ENCODE results near the gene KAT2B. TPM values are rescaled to one million over a fixed set of nuclear protein-coding genes. Genes with fewer than 3 reads are reported as not detected.

The KAT2B gene
- total RNA-seq = 10 to 100 TPM; 17.0 to 32.2 (median 21.4) TPM
- 10 to 100 TPM in 2 of 3 donors, 1 to 10 TPM in 1; 5.4 to 16.7 (median 10.6) TPM for polyA plus RNA-seq
- long read RNA-seq, donor 1 = 0 reads
- long read RNA-seq, donor 2, partial matches to known transcripts = 5 of 5 reads
- long read RNA-seq, donor 2, other reads (novel, unspliced or antisense) = 0 of 5 reads
- long read RNA-seq, donor 3, full-length matches to known transcripts = 2 of 7 reads
- long read RNA-seq, donor 3, partial matches to known transcripts = 5 of 7 reads
- long read RNA-seq, donor 3, other reads (novel, unspliced or antisense) = 0 of 7 reads
- long read RNA-seq, donor 4, partial matches to known transcripts = 3 of 3 reads
- long read RNA-seq, donor 4, other reads (novel, unspliced or antisense) = 0 of 3 reads
- long read RNA-seq, donor 5, full-length matches to known transcripts = 2 of 6 reads
- long read RNA-seq, donor 5, partial matches to known transcripts = 1 of 6 reads
- long read RNA-seq, donor 5, other reads (novel, unspliced or antisense) = 3 of 6 reads
- long read RNA-seq, donor 6 = 0 reads
- long read RNA-seq, donor 7 = 0 reads
- long read RNA-seq, donor 8 = 0 reads
- long read RNA-seq, donor 9, full-length matches to known transcripts = 2 of 2 reads
- long read RNA-seq, donor 9, partial matches to known transcripts = 0 of 2 reads
- long read RNA-seq, donor 9, other reads (novel, unspliced or antisense) = 0 of 2 reads
- long read RNA-seq, donor 10 = 0 reads

DNA sequence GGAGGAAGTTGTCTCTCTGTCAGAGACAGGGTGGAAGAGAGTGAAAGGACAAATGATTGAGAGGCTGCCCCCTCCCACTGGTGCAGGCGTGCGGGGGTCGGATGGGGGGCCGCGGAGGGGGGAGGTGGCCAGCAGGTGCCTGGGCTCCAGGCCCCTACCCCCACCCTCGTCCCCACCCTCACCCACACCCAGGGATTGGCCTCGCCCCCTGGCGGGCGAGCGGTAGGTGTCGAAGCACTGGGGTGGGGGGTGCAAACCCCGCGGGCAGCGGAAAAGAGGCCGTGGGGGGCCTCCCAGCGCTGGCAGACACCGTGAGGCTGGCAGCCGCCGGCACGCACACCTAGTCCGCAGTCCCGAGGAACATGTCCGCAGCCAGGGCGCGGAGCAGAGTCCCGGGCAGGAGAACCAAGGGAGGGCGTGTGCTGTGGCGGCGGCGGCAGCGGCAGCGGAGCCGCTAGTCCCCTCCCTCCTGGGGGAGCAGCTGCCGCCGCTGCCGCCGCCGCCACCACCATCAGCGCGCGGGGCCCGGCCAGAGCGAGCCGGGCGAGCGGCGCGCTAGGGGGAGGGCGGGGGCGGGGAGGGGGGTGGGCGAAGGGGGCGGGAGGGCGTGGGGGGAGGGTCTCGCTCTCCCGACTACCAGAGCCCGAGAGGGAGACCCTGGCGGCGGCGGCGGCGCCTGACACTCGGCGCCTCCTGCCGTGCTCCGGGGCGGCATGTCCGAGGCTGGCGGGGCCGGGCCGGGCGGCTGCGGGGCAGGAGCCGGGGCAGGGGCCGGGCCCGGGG lies at the start of gene KAT2B:
TSS of gene KAT2B (plus strand) at position 682 of the 783 bp plus-strand sequence. CDS start at position 714, 32 bp downstream.
- intact Hi-C loops (cut with DNase I) = loop anchor here (10.0 kb wide), 2 partner anchors 95 to 145 kb away; partner anchors contain the start of genes RAB5A (in 1 of the 2) and SGO1 (in 1 of the 2)
- H3K4me3 ChIP-seq = peak within 1 kb of the TSS; percentile 61 to 99 (median 76)
- DNase-seq = peak; percentile 71 to 86 (median 80)
- no peaks in the 10 kb centered on the region for H3K36me3 ChIP-seq (replicated peaks in 1 of 2)
- no peaks in the 10 kb centered on the region for H3K27me3 ChIP-seq
- H3K27ac ChIP-seq = peak within 1 kb of the TSS; percentile 79 to 98 (median 88)
- TF ChIP-seq, protein P1, sequence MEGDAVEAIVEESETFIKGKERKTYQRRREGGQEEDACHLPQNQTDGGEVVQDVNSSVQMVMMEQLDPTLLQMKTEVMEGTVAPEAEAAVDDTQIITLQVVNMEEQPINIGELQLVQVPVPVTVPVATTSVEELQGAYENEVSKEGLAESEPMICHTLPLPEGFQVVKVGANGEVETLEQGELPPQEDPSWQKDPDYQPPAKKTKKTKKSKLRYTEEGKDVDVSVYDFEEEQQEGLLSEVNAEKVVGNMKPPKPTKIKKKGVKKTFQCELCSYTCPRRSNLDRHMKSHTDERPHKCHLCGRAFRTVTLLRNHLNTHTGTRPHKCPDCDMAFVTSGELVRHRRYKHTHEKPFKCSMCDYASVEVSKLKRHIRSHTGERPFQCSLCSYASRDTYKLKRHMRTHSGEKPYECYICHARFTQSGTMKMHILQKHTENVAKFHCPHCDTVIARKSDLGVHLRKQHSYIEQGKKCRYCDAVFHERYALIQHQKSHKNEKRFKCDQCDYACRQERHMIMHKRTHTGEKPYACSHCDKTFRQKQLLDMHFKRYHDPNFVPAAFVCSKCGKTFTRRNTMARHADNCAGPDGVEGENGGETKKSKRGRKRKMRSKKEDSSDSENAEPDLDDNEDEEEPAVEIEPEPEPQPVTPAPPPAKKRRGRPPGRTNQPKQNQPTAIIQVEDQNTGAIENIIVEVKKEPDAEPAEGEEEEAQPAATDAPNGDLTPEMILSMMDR (IDR thresholded peaks at IDR 0.05) = peak; percentile 55 to 70 (median 66)
- peak; percentile 16 to 54 for TF ChIP-seq POLR2A (IDR thresholded peaks at IDR 0.05)
- no peaks in the 10 kb centered on the region for H3K9me3 ChIP-seq (replicated peaks in 1 of 3)
- WGBS, 4 donors = 0 to 1% (median 0%) methylated on average over 5 to 53 of the region's 75 CpGs
- H3K4me1 ChIP-seq (replicated peaks in 1 of 2) = peaks cover 33 to 39% of the 10 kb centered on the region in 2 donors

DNA sequence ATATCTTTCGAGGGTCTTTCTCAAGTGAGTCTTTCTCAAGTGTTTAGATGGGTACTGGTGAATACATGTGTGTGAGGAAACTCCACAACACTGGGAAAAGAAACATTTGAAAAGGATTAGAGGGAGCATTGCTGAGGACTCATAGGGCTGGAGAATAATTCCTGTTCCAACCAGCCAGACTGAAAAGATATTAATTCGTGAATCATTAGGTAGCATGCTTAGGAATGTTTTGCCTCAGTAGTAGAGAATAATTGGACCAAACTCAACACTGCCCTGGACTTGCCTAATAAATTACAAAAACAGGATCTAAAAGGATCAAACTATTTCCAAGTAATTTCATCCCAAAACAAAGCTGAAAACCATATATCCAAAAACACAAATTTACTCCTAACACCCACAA lies 45.5 kb upstream of the KAT2B start:
- DNase-seq = no peak
- H3K27me3 ChIP-seq = no peaks in the 10 kb centered on the region
- no peak overlapping the region for H3K27ac ChIP-seq
- no peaks in the 10 kb centered on the region for H3K36me3 ChIP-seq (replicated peaks in 1 of 2)
- intact Hi-C loops (cut with DNase I) = no loop called here
- TF ChIP-seq, protein P1 (IDR thresholded peaks at IDR 0.05) = no peak
- TF ChIP-seq POLR2A (IDR thresholded peaks at IDR 0.05) = no peak
- H3K4me1 ChIP-seq (replicated peaks in 1 of 2) = no peaks in the 10 kb centered on the region
- WGBS, 4 donors = 76 to 84% (median 83%) methylated on average over 2 of the region's 2 CpGs
- no peak overlapping the region for H3K4me3 ChIP-seq
- H3K9me3 ChIP-seq (replicated peaks in 1 of 3) = no peaks in the 10 kb centered on the region

DNA sequence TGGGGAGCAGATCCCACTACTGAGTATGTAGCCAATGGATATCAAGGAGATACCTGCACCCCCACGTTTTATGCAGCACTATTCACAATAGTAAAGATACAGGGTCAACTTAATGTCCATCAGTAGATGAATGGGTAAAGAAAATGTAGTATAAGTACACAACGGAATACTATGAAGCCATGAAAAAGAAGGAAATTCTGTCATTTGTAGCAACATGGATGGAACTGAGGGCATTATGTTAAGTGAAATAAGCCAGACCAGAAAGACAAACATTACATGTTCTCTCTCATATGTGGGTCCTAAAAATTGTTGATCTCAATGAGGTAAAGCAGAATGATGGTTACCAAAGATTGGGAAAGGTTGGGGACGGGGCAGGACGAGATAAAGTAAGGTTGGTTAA lies 42.7 kb upstream of the KAT2B start:
- Histone ChIP-seq H3K9me3 (replicated peaks in 1 of 3) (no peaks in the 10 kb centered on the region), H3K4me3 (no peak overlapping the region), H3K4me1 (replicated peaks in 1 of 2) (no peaks in the 10 kb centered on the region), H3K27ac (no peak overlapping the region), H3K27me3 (no peaks in the 10 kb centered on the region), H3K36me3 (replicated peaks in 1 of 2) (no peaks in the 10 kb centered on the region)
- DNase-seq = no peak
- TF ChIP-seq, protein P1 (IDR thresholded peaks at IDR 0.05) = no peak
- no peak for TF ChIP-seq POLR2A (IDR thresholded peaks at IDR 0.05)
- WGBS, 4 donors = 81 to 95% (median 87%) methylated on average over 4 of the region's 4 CpGs
- intact Hi-C loops (cut with DNase I) = no loop called here

DNA sequence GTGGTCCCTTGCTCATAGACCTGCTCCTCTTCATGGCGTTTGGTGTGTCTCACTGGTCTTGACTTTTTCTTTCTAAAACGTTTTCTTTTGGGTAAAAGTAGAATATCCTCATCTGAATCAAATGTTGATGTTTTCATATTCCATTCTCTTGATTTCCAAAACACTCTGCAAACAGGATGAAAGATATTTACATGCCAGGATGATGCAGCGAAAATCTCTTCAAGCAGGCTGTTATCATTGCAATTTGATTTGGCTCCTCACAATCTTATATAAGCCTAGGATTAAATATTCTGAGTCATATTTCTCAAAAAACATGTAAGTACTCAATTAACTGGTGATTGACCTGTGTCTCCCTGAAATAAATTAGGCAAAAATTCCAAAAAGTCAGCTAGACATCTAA lies 38.3 kb upstream of the KAT2B start:
- no peak overlapping the region for H3K27ac ChIP-seq
- no peaks in the 10 kb centered on the region for H3K4me1 ChIP-seq (replicated peaks in 1 of 2)
- H3K4me3 ChIP-seq = no peak overlapping the region
- no peaks in the 10 kb centered on the region for H3K36me3 ChIP-seq (replicated peaks in 1 of 2)
- no peaks in the 10 kb centered on the region for H3K9me3 ChIP-seq (replicated peaks in 1 of 3)
- TF ChIP-seq, protein P1 (IDR thresholded peaks at IDR 0.05) = no peak
- DNase-seq = no peak
- intact Hi-C loops (cut with DNase I) = no loop called here
- no peaks in the 10 kb centered on the region for H3K27me3 ChIP-seq
- 69 to 78% (median 72%) methylated on average over 3 of the region's 3 CpGs for WGBS, 4 donors
